ENCODE measurements around the gene SPO11. TPM values are rescaled to one million over a fixed set of nuclear protein-coding genes. Genes with fewer than 3 reads are reported as not detected.

The SPO11 gene
- total and polyA plus RNA-seq, 2 of the 4 experiments (the other 2 are of a cell fraction), result not detected

DNA sequence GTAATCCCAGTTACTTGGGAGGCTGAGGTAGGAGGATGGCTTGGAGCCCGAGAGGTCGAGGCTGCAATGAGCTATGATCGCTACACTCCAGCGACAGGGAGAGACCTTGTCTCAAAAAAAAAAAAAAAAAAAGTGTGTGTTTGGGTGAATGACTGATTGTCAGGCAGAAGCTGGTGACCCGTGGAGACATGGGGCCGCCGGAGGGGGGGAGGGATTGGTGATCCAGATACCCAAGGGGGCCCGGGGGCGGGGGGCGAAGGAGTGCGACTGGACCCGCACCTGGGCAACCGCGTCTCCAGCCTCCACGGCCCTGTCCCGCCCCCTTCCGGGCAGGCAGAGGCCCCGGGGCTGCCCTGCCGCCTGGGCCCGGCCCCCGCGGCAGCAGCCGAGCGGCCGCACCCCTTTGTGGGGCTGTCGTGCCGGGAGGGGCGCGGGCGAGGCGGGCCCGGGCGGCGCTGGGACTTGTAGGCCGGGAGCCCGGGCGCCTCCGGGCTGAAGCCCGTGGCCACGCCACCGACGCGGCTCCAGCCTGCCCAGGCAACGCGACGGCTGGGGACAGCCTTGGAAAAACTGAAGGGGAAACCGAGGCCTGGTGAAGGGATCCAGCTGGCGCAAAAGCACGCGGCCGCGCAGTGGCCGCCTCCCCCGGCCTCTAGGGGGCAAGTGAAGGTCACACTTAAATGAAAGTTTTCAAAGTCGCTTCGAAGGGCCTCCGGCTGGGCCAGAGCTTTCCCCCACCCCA lies 59.5 kb downstream of the SPO11 start (continued):
- TF ChIP-seq, protein P1, sequence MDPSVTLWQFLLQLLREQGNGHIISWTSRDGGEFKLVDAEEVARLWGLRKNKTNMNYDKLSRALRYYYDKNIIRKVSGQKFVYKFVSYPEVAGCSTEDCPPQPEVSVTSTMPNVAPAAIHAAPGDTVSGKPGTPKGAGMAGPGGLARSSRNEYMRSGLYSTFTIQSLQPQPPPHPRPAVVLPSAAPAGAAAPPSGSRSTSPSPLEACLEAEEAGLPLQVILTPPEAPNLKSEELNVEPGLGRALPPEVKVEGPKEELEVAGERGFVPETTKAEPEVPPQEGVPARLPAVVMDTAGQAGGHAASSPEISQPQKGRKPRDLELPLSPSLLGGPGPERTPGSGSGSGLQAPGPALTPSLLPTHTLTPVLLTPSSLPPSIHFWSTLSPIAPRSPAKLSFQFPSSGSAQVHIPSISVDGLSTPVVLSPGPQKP (IDR thresholded peaks at IDR 0.05; ENCODE audit: borderline replicate concordance, low read depth, low read length), result no peak
- TF ChIP-seq RCOR1 (IDR thresholded peaks at IDR 0.05; ENCODE audit: insufficient replicate concordance, low read length), result no peak

Measured in IMR-90 (cell line).